Spleen (tissue), 11 donors: Measurements from ENCODE around the gene TLR8. TPM values are rescaled to one million over a fixed set of nuclear protein-coding genes. Genes with fewer than 3 reads are reported as not detected.
"Not testable (repeated sequence)": the region's sequence is repeated elsewhere in the genome, so short reads cannot be mapped to it uniquely, and the experiment has no call there.

Experiments used
- DNase-seq: peaks from one replicate; pipeline ENCODE4 v3.0.0-alpha.2; 2020
- H3K27ac ChIP-seq, 8 donors: fragments of 200-600 bp; sonication (generic) in 7 of 8; 1 replicate in 4 of 8; 2 replicates in 4 of 8; pipeline versions ENCODE4 v1.5.0 to v1.8.0; 2016 to 2021; ENCODE audit warnings: inconsistent platforms in 4 of 8, mild to moderate bottlenecking in 4 of 8, moderate library complexity in 1 of 8
- H3K27me3 ChIP-seq, 7 donors: fragments of 200-600 bp; sonication (generic) in 6 of 7; replicated peaks in 1 of 7; 1 replicate in 4 of 7; 2 replicates in 3 of 7; pipeline versions ENCODE4 v1.5.0 to v1.8.0; 2016 to 2021; ENCODE audit warnings: inconsistent platforms in 3 of 7, mild to moderate bottlenecking in 1 of 7
- H3K36me3 ChIP-seq, 6 donors: fragments of 200-600 bp; sonication (generic) in 5 of 6; 1 replicate in 4 of 6; 2 replicates in 2 of 6; pipeline versions ENCODE4 v1.5.0 to v1.8.0; 2016 to 2021; ENCODE audit warnings: inconsistent platforms in 2 of 6
- H3K4me1 ChIP-seq, 6 donors: fragments of 200-600 bp; sonication (generic) in 5 of 6; 1 replicate in 3 of 6; 2 replicates in 3 of 6; pipeline versions ENCODE4 v1.5.0 to v1.8.0; 2016 to 2021; ENCODE audit warnings: inconsistent platforms in 3 of 6
- H3K4me3 ChIP-seq, 8 donors: fragments of 200-600 bp; sonication (generic) in 7 of 8; 1 replicate in 4 of 8; 2 replicates in 4 of 8; pipeline versions ENCODE4 v1.5.0 to v1.8.0; 2016 to 2021; ENCODE audit warnings: inconsistent platforms in 4 of 8, mild to moderate bottlenecking in 4 of 8, moderate library complexity in 2 of 8
- H3K9me3 ChIP-seq, 8 donors: fragments of 200-600 bp; sonication (generic) in 7 of 8; 1 replicate in 4 of 8; 2 replicates in 4 of 8; pipeline versions ENCODE4 v1.5.0 to v1.8.0; 2016 to 2021; ENCODE audit warnings: inconsistent platforms in 4 of 8
- CTCF ChIP-seq, 11 experiments: fragments of 200-600 bp in 7 of 11; fragments of 450-650 bp in 4 of 11; sonication (generic) in 4 of 11; IDR thresholded peaks in 8 of 11; conservative IDR thresholded peaks in 3 of 11; 1 replicate in 7 of 11; 2 replicates in 4 of 11; pipeline versions ENCODE4 v1.4.0 to v1.8.0; 2016 to 2021; ENCODE audit warnings: antibody characterized with exemption in 11 of 11, inconsistent platforms in 4 of 11, mild to moderate bottlenecking in 1 of 11
- POLR2A ChIP-seq, 3 donors: fragments of 450-650 bp; IDR thresholded peaks; one replicate each; pipeline ENCODE4 v1.5.1; 2017; ENCODE audit warnings: antibody characterized with exemption in 3 of 3, mild to moderate bottlenecking in 1 of 3
- POLR2AphosphoS5 ChIP-seq, 3 donors: sonication (generic); formaldehyde crosslinking; IDR thresholded peaks; one replicate each; pipeline ENCODE4 v1.5.1; 2017; ENCODE audit warnings: antibody characterized with exemption in 3 of 3
- WGBS, 5 donors: extraction: QIAGEN DNeasy Blood & Tissue Kit in 3 of 5; methylation state at CpG; one replicate each; pipeline versions ENCODE4 v1.1.5 to v1.1.7; 2013 to 2018; 5-methylcytosine and 5-hydroxymethylcytosine counted together
- intact Hi-C: fragments of 100-400 bp; cut with DNase I; formaldehyde crosslinking; loops from one replicate; pipeline ENCODE4 v1.15.0; 2023; ENCODE audit warnings: low total_unique reads
- polyA plus RNA-seq, 3 donors: library from polyadenylated mRNA; stranded (reverse); fragments of 200-250 nt; gene quantifications; one replicate each; pipeline ENCODE4 v1.2.1, GENCODE V29; 2013
- total RNA-seq, 7 donors: library from RNA; depleted of rRNA in 3 of 7; stranded (reverse); fragments of >200 nt in 3 of 7; fragmentation: NEBNext Ultra II Directional in 4 of 7; extraction: Animal tissue kit (Norgen Biotek cat#: 25700) in 4 of 7; gene quantifications; one replicate each; pipeline versions ENCODE4 v1.1.0 to v1.2.1, GENCODE V29; 2016 to 2021
- donor health status: healthy with polysubstance abuse.
- donor health status: DM: no; HTN: no; CAD: no; lungs with moderate emphysema.
- donor health status: DM: no; HTN: no; CAD: no.
- donor health status: Bipolar disorder and iron deficiency.
- donor health status: healthy.
- donor health status: DM: no; HTN: no; CAD: no.
- donor health status: DM: yes; HTN: yes; CAD: no.

TLR8 gene
- total and polyA plus RNA-seq, 10 donors: 1.1 to 76.5 (median 23.0) TPM

DNA sequence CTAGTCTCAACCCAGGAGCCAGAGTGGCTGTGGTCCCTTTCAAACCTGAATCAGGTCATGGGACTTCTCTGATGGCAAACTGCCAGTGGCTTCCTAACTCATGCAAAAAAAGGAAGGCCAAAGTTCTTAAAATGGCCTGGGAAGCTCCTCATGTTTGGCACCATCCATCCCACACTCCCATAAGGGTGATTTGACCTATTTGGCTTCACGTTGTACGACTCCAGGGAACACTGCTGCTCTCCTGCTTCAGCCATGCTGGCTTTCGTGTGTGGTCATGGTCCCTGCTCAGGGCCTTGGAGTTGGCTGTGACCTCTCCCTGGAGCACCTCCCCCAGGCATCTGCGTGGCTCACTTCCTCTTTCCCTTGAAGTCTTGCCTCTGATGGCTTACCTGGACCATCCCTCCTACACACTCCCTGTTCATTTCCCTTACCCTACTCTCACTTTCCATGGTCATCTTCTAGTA lies 55.7 kb downstream of the TLR8 start:
- no peaks in the 10 kb centered on the region for H3K36me3 ChIP-seq
- no peak overlapping the region for H3K4me3 ChIP-seq
- TF ChIP-seq POLR2A (IDR thresholded peaks at IDR 0.05): no peak
- TF ChIP-seq CTCF (IDR thresholded peaks at IDR 0.05 in 8 of 11, conservative IDR thresholded peaks at IDR 0.05 in 3 of 11): no peak
- TF ChIP-seq POLR2AphosphoS5 (IDR thresholded peaks at IDR 0.05): no peak
- no peaks in the 10 kb centered on the region for H3K9me3 ChIP-seq
- WGBS, 5 donors: 54 to 69% (median 59%) methylated on average over 4 of the region's 4 CpGs
- intact Hi-C loops: no loop called here
- peaks cover 0 to 4% (median 0%) of the 10 kb centered on the region in 7 donors for H3K27me3 ChIP-seq
- peak overlapping the region in 7 of 8 donors; percentile 7 to 96 (median 91) for H3K27ac ChIP-seq
- no peak for DNase-seq
- peaks cover 16 to 50% (median 40%) of the 10 kb centered on the region in 6 donors for H3K4me1 ChIP-seq

DNA sequence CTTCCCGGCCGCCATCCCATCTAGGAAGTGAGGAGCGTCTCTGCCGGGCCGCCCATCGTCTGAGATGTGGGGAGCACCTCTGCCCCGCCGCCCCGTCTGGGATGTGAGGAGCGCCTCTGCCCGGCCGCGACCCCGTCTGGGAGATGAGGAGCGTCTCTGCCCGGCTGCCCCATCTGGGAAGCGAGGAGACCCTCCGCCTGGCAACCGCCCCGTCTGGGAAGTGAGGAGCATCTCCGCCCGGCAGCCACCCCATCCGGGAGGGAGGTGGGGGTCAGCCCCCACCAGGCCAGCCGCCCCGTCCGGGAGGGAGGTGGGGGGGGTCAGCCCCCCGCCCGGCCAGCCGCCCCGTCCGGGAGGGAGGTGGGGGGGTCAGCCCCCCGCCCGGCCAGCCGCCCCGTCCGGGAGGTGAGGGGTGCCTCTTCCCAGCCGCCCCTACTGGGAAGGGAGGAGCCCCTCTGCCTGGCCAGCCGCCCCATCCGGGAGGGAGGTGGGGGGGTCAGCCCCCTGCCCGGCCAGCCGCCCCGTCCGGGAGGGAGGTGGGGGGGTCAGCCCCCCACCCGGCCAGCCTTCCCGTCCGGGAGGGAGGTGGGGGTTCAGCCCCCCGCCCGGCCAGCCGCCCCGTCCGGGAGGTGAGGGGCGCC lies 56.9 kb downstream of the TLR8 start:
- H3K9me3 ChIP-seq, H3K27ac ChIP-seq, H3K4me3 ChIP-seq, H3K27me3 ChIP-seq, intact Hi-C loops, H3K36me3 ChIP-seq, DNase-seq: not testable (repeated sequence)
- peaks cover 10 to 50% (median 36%) of the 10 kb centered on the region in 6 donors for H3K4me1 ChIP-seq
- 67 to 99% (median 92%) methylated on average over 4 to 32 of the region's 52 CpGs; no CpG with 5 or more reads in 1 of the 5 donors for WGBS, 5 donors

DNA sequence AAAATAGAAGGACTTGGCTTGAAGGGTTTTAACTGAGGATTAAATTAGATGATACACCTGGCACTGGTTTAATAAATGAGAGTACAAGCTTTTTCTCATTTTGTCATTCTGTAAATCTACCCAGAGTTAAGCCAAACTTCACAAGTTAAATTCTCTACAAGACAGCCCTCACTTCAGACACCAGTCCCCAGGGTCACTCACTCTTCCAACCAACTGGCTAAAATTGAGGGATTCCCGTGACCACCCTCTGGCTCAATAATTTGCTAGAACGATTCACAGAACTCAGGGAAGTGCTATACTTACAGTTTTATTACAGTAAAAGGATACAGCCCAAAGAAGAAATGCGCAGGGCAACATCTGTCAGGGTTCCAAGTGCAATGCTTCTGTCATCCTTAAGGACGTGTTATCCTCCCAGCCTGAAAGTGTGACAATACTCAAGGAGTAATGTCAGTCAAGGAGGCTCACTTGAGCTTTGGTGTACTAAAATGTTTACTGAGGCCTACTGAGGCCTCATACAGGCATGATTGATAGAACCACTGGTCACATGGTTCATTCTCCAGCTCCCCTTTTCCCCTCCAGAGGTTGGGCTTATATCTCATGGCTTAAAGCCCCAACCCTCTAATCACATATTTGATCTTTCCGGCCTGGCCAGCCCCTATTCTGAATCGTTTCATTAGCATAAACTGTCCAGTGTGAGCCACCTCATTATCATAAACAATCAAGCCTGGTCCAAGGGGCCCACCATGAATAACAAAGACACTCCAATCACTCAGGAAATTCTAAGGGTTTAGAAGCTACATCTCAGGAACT lies 58.9 kb downstream of the TLR8 start:
- H3K27ac ChIP-seq: no peak overlapping the region
- TF ChIP-seq POLR2A (IDR thresholded peaks at IDR 0.05): no peak
- TF ChIP-seq POLR2AphosphoS5 (IDR thresholded peaks at IDR 0.05): no peak
- no peak for TF ChIP-seq CTCF (IDR thresholded peaks at IDR 0.05 in 8 of 11, conservative IDR thresholded peaks at IDR 0.05 in 3 of 11)
- peaks cover 0 to 4% (median 0%) of the 10 kb centered on the region in 7 donors for H3K27me3 ChIP-seq
- intact Hi-C loops: no loop called here
- H3K9me3 ChIP-seq: no peaks in the 10 kb centered on the region
- DNase-seq: no peak
- H3K4me1 ChIP-seq: peaks cover 10 to 53% (median 37%) of the 10 kb centered on the region in 6 donors
- no peaks in the 10 kb centered on the region for H3K36me3 ChIP-seq
- 75 to 87% (median 86%) methylated on average over 5 to 6 of the region's 6 CpGs for WGBS, 5 donors
- H3K4me3 ChIP-seq: no peak overlapping the region

- intact Hi-C loops: no loop called here
- Histone ChIP-seq H3K4me1 (peaks cover 10 to 53% (median 38%) of the 10 kb centered on the region in 6 donors), H3K36me3 (no peaks in the 10 kb centered on the region), H3K27ac (peak overlapping the region in 3 of 8 donors; percentile 97 to 98 (median 98)), H3K9me3 (no peaks in the 10 kb centered on the region), H3K4me3 (no peak overlapping the region), H3K27me3 (peaks cover 0 to 4% (median 0%) of the 10 kb centered on the region in 7 donors)
- 63 to 85% (median 68%) methylated on average over 1 of the region's 1 CpG for WGBS, 5 donors
- no peak for DNase-seq
- TF ChIP-seq POLR2AphosphoS5 (IDR thresholded peaks at IDR 0.05) (no peak), POLR2A (IDR thresholded peaks at IDR 0.05) (no peak), CTCF (IDR thresholded peaks at IDR 0.05 in 8 of 11, conservative IDR thresholded peaks at IDR 0.05 in 3 of 11) (no peak)
Measured at GRCh38 chrX:12966151-12966550, 59.7 kb downstream of the TLR8 start.
